Mesenchymal stem cell (in vitro differentiated cells and primary cell): ENCODE results near the gene LILRA2.
"Not testable (repeated sequence)": the region's sequence is repeated elsewhere in the genome, so short reads cannot be mapped to it uniquely, and the experiment has no call there.

Experiments used
- DNase-seq: peaks from one replicate; pipeline ENCODE4 v3.0.0-alpha.2; 2013
- H2AFZ ChIP-seq: one replicate; pipeline ENCODE4 v1.6.1; 2013; ENCODE audit warnings: low read depth, mild to moderate bottlenecking, control low read depth, inconsistent platforms, low read length, moderate library complexity
- H2AK5ac ChIP-seq: 2 replicates; pipeline ENCODE4 v1.6.1; 2013; ENCODE audit warnings: low read length, moderate library complexity, mild to moderate bottlenecking, inconsistent platforms; ENCODE audit not compliant: severe bottlenecking
- H2BK120ac ChIP-seq: one replicate; pipeline ENCODE4 v1.6.1; 2013; ENCODE audit warnings: low read depth, mild to moderate bottlenecking, inconsistent platforms, low read length, moderate library complexity
- H2BK12ac ChIP-seq, 2 experiments: one replicate each; pipeline ENCODE4 v1.6.1; 2013; ENCODE audit warnings: inconsistent platforms in 2 of 2, low read length in 2 of 2, mild to moderate bottlenecking in 2 of 2, moderate library complexity in 2 of 2, control low read depth in 1 of 2
- H2BK15ac ChIP-seq: one replicate; pipeline ENCODE4 v1.6.1; 2013; ENCODE audit warnings: mild to moderate bottlenecking, low read depth, inconsistent platforms; ENCODE audit not compliant: poor library complexity, severe bottlenecking
- H2BK5ac ChIP-seq: 2 replicates; pipeline ENCODE4 v1.6.1; 2013; ENCODE audit warnings: low read depth, mild to moderate bottlenecking, low read length, control low read depth, inconsistent platforms; ENCODE audit not compliant: poor library complexity, severe bottlenecking
- H3K14ac ChIP-seq, 2 experiments: one replicate each; pipeline ENCODE4 v1.6.1; 2013; ENCODE audit warnings: inconsistent platforms in 2 of 2, low read length in 2 of 2, control low read depth in 1 of 2, mild to moderate bottlenecking in 1 of 2, moderate library complexity in 1 of 2
- H3K18ac ChIP-seq, 2 experiments: one replicate each; pipeline ENCODE4 v1.6.1; 2013; ENCODE audit warnings: inconsistent platforms in 2 of 2, low read length in 2 of 2, control low read depth in 1 of 2, low read depth in 1 of 2, mild to moderate bottlenecking in 1 of 2
- H3K23ac ChIP-seq, 2 experiments: one replicate each; pipeline ENCODE4 v1.6.1; 2013; ENCODE audit warnings: inconsistent platforms in 2 of 2, low read length in 2 of 2, mild to moderate bottlenecking in 2 of 2, moderate library complexity in 2 of 2, control low read depth in 1 of 2
- H3K27ac ChIP-seq: 2 replicates; pipeline ENCODE4 v1.5.1; 2013; ENCODE audit warnings: mild to moderate bottlenecking, moderate library complexity, low read length, control low read depth, inconsistent platforms; ENCODE audit not compliant: poor library complexity, severe bottlenecking
- H3K27me3 ChIP-seq, 2 experiments: 2 replicates each; pipeline versions ENCODE4 v1.6.1 to v1.7.0; 2013; ENCODE audit warnings: low read length in 2 of 2, mild to moderate bottlenecking in 2 of 2, moderate library complexity in 2 of 2, control low read depth in 1 of 2, inconsistent platforms in 1 of 2; ENCODE audit not compliant: control insufficient read depth in 1 of 2, insufficient read depth in 1 of 2
- H3K36me3 ChIP-seq, 2 experiments: 2 replicates each; pipeline versions ENCODE4 v1.6.1 to v1.7.0; 2013; ENCODE audit warnings: low read length in 2 of 2, control low read depth in 1 of 2, inconsistent platforms in 1 of 2, low read depth in 1 of 2, mild to moderate bottlenecking in 1 of 2; ENCODE audit not compliant: insufficient read depth in 2 of 2, control insufficient read depth in 1 of 2
- H3K4ac ChIP-seq, 2 experiments: one replicate each; pipeline ENCODE4 v1.6.1; 2013; ENCODE audit warnings: inconsistent platforms in 2 of 2, low read length in 2 of 2, mild to moderate bottlenecking in 2 of 2, moderate library complexity in 2 of 2, control low read depth in 1 of 2, low read depth in 1 of 2
- H3K4me1 ChIP-seq: 2 replicates; pipeline ENCODE4 v1.6.1; 2013; ENCODE audit warnings: low read depth, low read length, control low read depth; ENCODE audit not compliant: control insufficient read depth, insufficient read depth
- H3K4me2 ChIP-seq: 2 replicates; pipeline ENCODE4 v1.6.1; 2013; ENCODE audit warnings: low read length, mild to moderate bottlenecking, inconsistent platforms; ENCODE audit not compliant: poor library complexity, severe bottlenecking
- H3K4me3 ChIP-seq, 2 experiments: 2 replicates each; pipeline versions ENCODE4 v1.5.1 to v1.7.0; 2013; ENCODE audit warnings: low read length in 2 of 2, mild to moderate bottlenecking in 2 of 2, control low read depth in 1 of 2, low read depth in 1 of 2; ENCODE audit not compliant: insufficient read depth in 1 of 2
- H3K79me1 ChIP-seq: replicated peaks from 2 replicates; pipeline ENCODE4 v1.6.1; 2013; ENCODE audit warnings: mild to moderate bottlenecking, control low read depth, low read length, inconsistent platforms; ENCODE audit not compliant: poor library complexity, severe bottlenecking
- H3K9ac ChIP-seq: 2 replicates; pipeline ENCODE4 v1.7.0; 2013; ENCODE audit warnings: mild to moderate bottlenecking, low read length, moderate library complexity
- H3K9me3 ChIP-seq: 2 replicates; pipeline ENCODE4 v1.7.0; 2013; ENCODE audit warnings: mild to moderate bottlenecking, low read length; ENCODE audit not compliant: control insufficient read depth
- H4K8ac ChIP-seq: one replicate; pipeline ENCODE4 v1.6.1; 2013; ENCODE audit warnings: inconsistent platforms, mild to moderate bottlenecking, low read length, moderate library complexity
- H4K91ac ChIP-seq: one replicate; pipeline ENCODE4 v1.6.1; 2013; ENCODE audit warnings: mild to moderate bottlenecking, low read length, inconsistent platforms
- WGBS: methylation state at CpG from one replicate; pipeline ENCODE4 v1.1.7; 2013; ENCODE audit warnings: mixed read lengths; 5-methylcytosine and 5-hydroxymethylcytosine counted together

Gene LILRA2

DNA sequence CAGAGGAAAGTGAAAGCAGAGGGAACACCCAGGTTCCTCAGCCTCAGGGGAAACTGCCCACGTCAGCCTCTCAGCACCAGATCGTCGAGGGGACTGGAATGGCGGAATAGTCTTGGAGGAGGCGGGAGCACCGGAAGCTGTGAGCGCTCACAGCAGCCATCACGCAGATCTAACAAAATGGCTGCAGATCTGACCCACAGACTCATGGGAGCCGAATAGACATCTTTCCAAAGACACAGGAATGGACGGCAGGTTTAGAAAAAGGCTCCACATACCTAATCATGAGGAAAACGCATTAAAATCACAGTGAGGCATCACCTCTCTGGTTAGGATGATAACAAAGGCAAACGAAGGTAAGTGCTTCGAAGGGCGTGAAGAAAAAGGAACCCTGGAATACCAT, 11.8 kb upstream of the LILRA2 start:
- H3K27me3 ChIP-seq, result no peaks in the 10 kb centered on the region
- WGBS, result 72% methylated on average over 14 of the region's 14 CpGs
- H2BK12ac ChIP-seq, result no peak overlapping the region
- no peaks in the 10 kb centered on the region for H3K4me1 ChIP-seq
- no peaks in the 10 kb centered on the region for H3K9me3 ChIP-seq
- no peak for DNase-seq
- H3K9ac ChIP-seq, result no peak overlapping the region
- H3K23ac ChIP-seq, result no peak overlapping the region
- H2BK5ac ChIP-seq, result no peak overlapping the region
- no peak overlapping the region for H2BK120ac ChIP-seq
- H2BK15ac ChIP-seq, result no peak overlapping the region
- H3K36me3 ChIP-seq, result no peaks in the 10 kb centered on the region
- H3K4me3 ChIP-seq, result no peak overlapping the region
- no peak overlapping the region for H3K18ac ChIP-seq
- H3K79me1 ChIP-seq, result no peaks in the 10 kb centered on the region
- H3K4me2 ChIP-seq, result no peak overlapping the region
- H3K4ac ChIP-seq, result no peak overlapping the region
- H2AK5ac ChIP-seq, result no peak overlapping the region
- no peak overlapping the region for H3K14ac ChIP-seq
- no peak overlapping the region for H4K91ac ChIP-seq
- H3K27ac ChIP-seq, result no peak overlapping the region
- H4K8ac ChIP-seq, result no peak overlapping the region
- no peak overlapping the region for H2AFZ ChIP-seq

DNA sequence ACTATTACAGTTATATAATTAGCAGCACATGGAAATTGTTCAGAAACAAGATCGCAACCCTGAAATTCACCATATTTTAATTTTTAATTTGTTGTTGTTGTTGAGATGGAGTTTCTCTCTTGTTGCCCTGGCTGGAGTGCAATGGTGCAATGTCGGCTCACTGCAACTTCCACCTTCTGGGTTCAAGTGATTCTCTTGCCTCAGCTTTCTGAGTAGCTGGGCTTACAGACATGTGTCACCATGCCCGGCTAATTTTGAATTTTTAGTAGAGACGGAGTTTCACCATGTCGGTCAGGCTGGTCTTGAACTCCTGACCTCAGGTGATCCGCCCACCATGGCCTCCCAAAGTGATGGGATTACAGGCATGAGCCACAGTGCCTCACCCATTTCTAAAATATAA, 10.4 kb upstream of the LILRA2 start:
- H3K9me3 ChIP-seq, H3K4me1 ChIP-seq, H2BK12ac ChIP-seq, H3K27me3 ChIP-seq, H3K14ac ChIP-seq, H4K91ac ChIP-seq, H2AFZ ChIP-seq, H3K18ac ChIP-seq, H3K4me2 ChIP-seq, H3K36me3 ChIP-seq, H3K4me3 ChIP-seq, H3K79me1 ChIP-seq, H2BK5ac ChIP-seq, H3K23ac ChIP-seq, H2AK5ac ChIP-seq, H4K8ac ChIP-seq, H2BK15ac ChIP-seq, H3K27ac ChIP-seq, H2BK120ac ChIP-seq, H3K9ac ChIP-seq, DNase-seq, H3K4ac ChIP-seq: not testable (repeated sequence)
- 94% methylated on average over 4 of the region's 6 CpGs for WGBS

DNA sequence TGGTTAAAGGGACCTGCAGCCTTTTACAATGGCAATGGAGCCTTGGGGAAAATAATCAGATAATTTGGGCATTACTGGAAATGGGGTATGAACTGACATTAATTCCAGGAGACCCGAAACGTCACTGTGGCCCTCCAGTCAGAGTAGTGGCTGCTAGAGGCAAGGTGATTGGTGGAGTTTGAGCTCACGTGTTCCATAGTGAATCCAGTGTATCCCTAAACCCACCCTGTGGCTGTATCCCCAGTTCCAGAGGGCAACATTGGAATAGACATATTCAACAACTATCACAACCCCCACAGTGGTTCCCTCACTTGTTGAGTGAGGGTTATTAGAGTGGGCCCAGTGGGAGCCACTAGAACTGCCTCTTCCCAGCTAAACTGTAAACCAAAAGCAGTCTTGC, 3.3 kb upstream of the LILRA2 start:
- no peak overlapping the region for H2AFZ ChIP-seq
- no peak overlapping the region for H3K14ac ChIP-seq

GRCh38 chr19:54571715-54572615, 1.6 kb upstream of the LILRA2 start:
- H3K9me3 ChIP-seq, H2AK5ac ChIP-seq, H3K23ac ChIP-seq, H3K18ac ChIP-seq, H3K79me1 ChIP-seq, H2AFZ ChIP-seq, H3K14ac ChIP-seq, H2BK12ac ChIP-seq, H3K4me2 ChIP-seq, H3K27ac ChIP-seq, H2BK15ac ChIP-seq, H2BK5ac ChIP-seq, H4K8ac ChIP-seq, H2BK120ac ChIP-seq, H3K4ac ChIP-seq, H3K4me3 ChIP-seq, H4K91ac ChIP-seq, H3K9ac ChIP-seq, H3K4me1 ChIP-seq, H3K36me3 ChIP-seq, H3K27me3 ChIP-seq, DNase-seq: not testable (repeated sequence)
- 58% methylated on average over 16 of the region's 17 CpGs for WGBS

More for the DNA sequence above, 3.3 kb upstream of the LILRA2 start:
- Histone ChIP-seq H3K27me3 (no peaks in the 10 kb centered on the region), H3K36me3 (no peaks in the 10 kb centered on the region), H3K18ac (no peak overlapping the region), H3K4ac (no peak overlapping the region), H2BK5ac (no peak overlapping the region), H3K79me1 (no peaks in the 10 kb centered on the region), H2BK12ac (no peak overlapping the region), H3K23ac (no peak overlapping the region), H3K9ac (no peak overlapping the region), H2AK5ac (no peak overlapping the region), H3K4me3 (no peak overlapping the region), H2BK120ac (no peak overlapping the region), H3K9me3 (no peaks in the 10 kb centered on the region), H3K27ac (no peak overlapping the region), H4K8ac (no peak overlapping the region), H3K4me1 (no peaks in the 10 kb centered on the region), H3K4me2 (no peak overlapping the region), H2BK15ac (no peak overlapping the region), H4K91ac (no peak overlapping the region)
- 63% methylated on average over 2 of the region's 3 CpGs for WGBS
- DNase-seq, result no peak
